Adrenal gland (tissue), 12 donors: ENCODE measurements around the gene CDH4. TPM values are rescaled to one million over a fixed set of nuclear protein-coding genes. Genes with fewer than 3 reads are reported as not detected.

ENCODE experiments used
- DNase-seq, 7 donors: peaks; one replicate each; pipeline ENCODE4 v3.0.0-alpha.2; 2019 to 2020
- H3K27ac ChIP-seq, 5 donors: fragments of 200-600 bp; sonication (generic) in 4 of 5; 1 replicate in 3 of 5; 2 replicates in 2 of 5; pipeline versions ENCODE4 v1.5.1 to v1.8.0; 2016 to 2020; ENCODE audit warnings: mild to moderate bottlenecking in 1 of 5
- H3K27me3 ChIP-seq: fragments of 200-600 bp; 2 replicates; pipeline ENCODE4 v1.8.0; 2021
- H3K36me3 ChIP-seq, 2 donors: fragments of 200-600 bp; replicated peaks in 1 of 2; 1 replicate in 1 of 2; 2 replicates in 1 of 2; pipeline versions ENCODE4 v1.5.1 to v1.8.0; 2018 to 2022
- H3K4me1 ChIP-seq, 2 donors: fragments of 200-600 bp; replicated peaks in 1 of 2; 1 replicate in 1 of 2; 2 replicates in 1 of 2; pipeline versions ENCODE4 v1.5.1 to v1.8.0; 2018 to 2021
- H3K4me3 ChIP-seq, 4 donors: fragments of 200-600 bp; sonication (generic) in 3 of 4; one replicate each; pipeline ENCODE4 v1.5.1; 2016 to 2018
- H3K9me3 ChIP-seq, 3 donors: fragments of 200-600 bp; sonication (generic) in 1 of 3; replicated peaks in 1 of 3; 1 replicate in 2 of 3; 2 replicates in 1 of 3; pipeline versions ENCODE4 v1.5.1 to v1.8.0; 2016 to 2021
- POLR2A ChIP-seq, 2 donors: fragments of 450-650 bp; IDR thresholded peaks; one replicate each; pipeline ENCODE4 v1.6.1; 2017; ENCODE audit warnings: antibody characterized with exemption in 2 of 2, mild to moderate bottlenecking in 2 of 2, moderate library complexity in 1 of 2
- WGBS, 4 donors: extraction: QIAGEN DNeasy Blood & Tissue Kit in 2 of 4; methylation state at CpG; one replicate each; pipeline versions ENCODE4 v1.1.5 to v1.1.7; 2013 to 2017; 5-methylcytosine and 5-hydroxymethylcytosine counted together
- intact Hi-C, 2 donors: fragments of 100-400 bp; cut with DNase I; formaldehyde crosslinking; loops; one replicate each; pipeline versions ENCODE4 v1.14.1 to v1.15.0; 2022 to 2023
- polyA plus RNA-seq, 3 donors: library from polyadenylated mRNA; stranded (reverse); fragments of 200-250 nt in 2 of 3; fragments of 350-450 nt in 1 of 3; fragmentation: Illumina TruSeq in 1 of 3; extraction: RNeasy Lipid Tissue Mini Kit (QIAGEN cat#74804) in 1 of 3; gene quantifications; one replicate each; pipeline ENCODE4 v1.2.3, GENCODE V29; 2013 to 2014
- total RNA-seq, 9 donors: library from RNA; depleted of rRNA in 4 of 9; stranded (reverse); fragments of >200 nt in 4 of 9; fragments of 120-200 nt in 1 of 9; fragmentation: NEBNext Ultra II Directional in 1 of 9; extraction: Animal tissue kit (Norgen Biotek cat#: 25700) in 1 of 9; gene quantifications; one replicate each; pipeline versions ENCODE4 v1.1.0 to v1.2.4, GENCODE V29; 2013 to 2023
- TF ChIP-seq, protein P1 (sequence below), 6 experiments: fragments of 450-650 bp in 4 of 6; fragments of 200-600 bp in 2 of 6; sonication (generic) in 1 of 6; IDR thresholded peaks; 1 replicate in 5 of 6; 2 replicates in 1 of 6; pipeline versions ENCODE4 v1.5.1 to v1.8.0; 2016 to 2021; ENCODE audit warnings: antibody characterized with exemption in 6 of 6, mild to moderate bottlenecking in 2 of 6, moderate library complexity in 1 of 6
- donor health status: healthy with polysubstance abuse.
- donor health status: Bipolar disorder and iron deficiency.
- donor health status: DM: yes; HTN: yes; CAD: no.
- donor health status: DM: no; HTN: no; CAD: no.
- donor health status: DM: no; HTN: no; CAD: no.
- donor health status: DM: yes; HTN: yes; CAD: no.

CDH4 gene
- total and polyA plus RNA-seq, 12 donors, result 0.08 to 0.53 (median 0.20) TPM; not detected in 3

DNA sequence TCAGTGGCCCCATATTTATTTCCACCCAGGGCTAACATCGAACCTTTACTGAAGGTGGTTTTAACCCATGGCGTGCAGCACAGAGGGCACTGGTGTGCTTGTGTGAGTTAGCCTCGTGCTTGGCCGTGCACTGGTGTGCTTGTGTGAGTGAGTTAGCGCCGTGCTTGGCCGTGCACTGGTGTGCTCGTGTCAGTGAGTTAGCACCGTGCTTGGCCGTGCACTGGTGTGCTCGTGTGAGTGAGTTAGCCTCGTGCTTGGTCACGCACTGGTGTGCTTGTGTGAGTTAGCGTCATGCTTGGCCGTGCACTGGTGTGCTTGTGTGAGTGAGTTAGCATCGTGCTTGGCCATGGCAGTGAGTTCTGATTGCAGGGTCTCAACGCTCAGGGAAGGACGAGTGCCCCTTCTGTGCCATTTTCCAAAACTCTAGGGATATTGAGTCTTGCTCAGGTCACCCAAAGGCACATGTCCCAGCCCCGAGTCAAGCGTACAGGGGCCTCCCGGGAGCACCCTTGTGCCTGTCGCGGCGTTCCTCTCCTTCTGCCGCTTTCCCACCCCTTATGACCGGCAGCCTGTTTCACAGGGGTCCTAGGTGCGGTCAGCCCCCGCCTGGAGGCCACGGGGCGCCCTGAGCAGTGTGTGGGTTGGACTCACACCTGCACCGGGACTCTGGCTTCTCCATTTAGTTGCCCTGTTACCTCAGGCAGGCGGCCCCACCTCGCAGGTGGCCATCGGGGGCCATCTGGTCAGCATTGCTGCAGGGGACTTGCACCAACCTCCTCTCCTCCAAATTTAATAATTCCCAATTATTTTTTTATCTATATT is 399.1 kb downstream of the CDH4 start:
- no peak for DNase-seq
- no peaks in the 10 kb centered on the region for H3K9me3 ChIP-seq
- intact Hi-C loops, result no loop called here
- no peak overlapping the region for H3K27ac ChIP-seq
- no peak overlapping the region for H3K4me3 ChIP-seq
- 77 to 87% (median 82%) methylated on average over 27 to 34 of the region's 34 CpGs for WGBS, 4 donors
- H3K36me3 ChIP-seq, result no peaks in the 10 kb centered on the region
- H3K4me1 ChIP-seq, result no peaks in the 10 kb centered on the region
- H3K27me3 ChIP-seq, result no peaks in the 10 kb centered on the region
- TF ChIP-seq POLR2A (IDR thresholded peaks at IDR 0.05), result no peak
- TF ChIP-seq, protein P1, sequence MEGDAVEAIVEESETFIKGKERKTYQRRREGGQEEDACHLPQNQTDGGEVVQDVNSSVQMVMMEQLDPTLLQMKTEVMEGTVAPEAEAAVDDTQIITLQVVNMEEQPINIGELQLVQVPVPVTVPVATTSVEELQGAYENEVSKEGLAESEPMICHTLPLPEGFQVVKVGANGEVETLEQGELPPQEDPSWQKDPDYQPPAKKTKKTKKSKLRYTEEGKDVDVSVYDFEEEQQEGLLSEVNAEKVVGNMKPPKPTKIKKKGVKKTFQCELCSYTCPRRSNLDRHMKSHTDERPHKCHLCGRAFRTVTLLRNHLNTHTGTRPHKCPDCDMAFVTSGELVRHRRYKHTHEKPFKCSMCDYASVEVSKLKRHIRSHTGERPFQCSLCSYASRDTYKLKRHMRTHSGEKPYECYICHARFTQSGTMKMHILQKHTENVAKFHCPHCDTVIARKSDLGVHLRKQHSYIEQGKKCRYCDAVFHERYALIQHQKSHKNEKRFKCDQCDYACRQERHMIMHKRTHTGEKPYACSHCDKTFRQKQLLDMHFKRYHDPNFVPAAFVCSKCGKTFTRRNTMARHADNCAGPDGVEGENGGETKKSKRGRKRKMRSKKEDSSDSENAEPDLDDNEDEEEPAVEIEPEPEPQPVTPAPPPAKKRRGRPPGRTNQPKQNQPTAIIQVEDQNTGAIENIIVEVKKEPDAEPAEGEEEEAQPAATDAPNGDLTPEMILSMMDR (IDR thresholded peaks at IDR 0.05), result no peak

- H3K27me3 ChIP-seq, result no peaks in the 10 kb centered on the region
- no peak overlapping the region for H3K4me3 ChIP-seq
- intact Hi-C loops, result no loop called here
- no peaks in the 10 kb centered on the region for H3K36me3 ChIP-seq
- no peak for DNase-seq
- no peaks in the 10 kb centered on the region for H3K4me1 ChIP-seq
- H3K27ac ChIP-seq, result no peak overlapping the region
- 79 to 87% (median 84%) methylated on average over 10 of the region's 10 CpGs for WGBS, 4 donors
- TF ChIP-seq POLR2A (IDR thresholded peaks at IDR 0.05), result no peak
- TF ChIP-seq, protein P1 (IDR thresholded peaks at IDR 0.05), result no peak
- H3K9me3 ChIP-seq, result no peaks in the 10 kb centered on the region
Observed at GRCh38 chr20:61652146-61652545, 400.1 kb downstream of the CDH4 start.

GRCh38 chr20:61654726-61655125 is 402.7 kb downstream of the CDH4 start:
- no peaks in the 10 kb centered on the region for H3K36me3 ChIP-seq
- no peak overlapping the region for H3K4me3 ChIP-seq
- 78 to 87% (median 80%) methylated on average over 12 to 14 of the region's 14 CpGs for WGBS, 4 donors
- H3K4me1 ChIP-seq, result no peaks in the 10 kb centered on the region
- H3K27ac ChIP-seq, result no peak overlapping the region
- intact Hi-C loops, result no loop called here
- H3K27me3 ChIP-seq, result no peaks in the 10 kb centered on the region
- H3K9me3 ChIP-seq, result no peaks in the 10 kb centered on the region
- no peak for DNase-seq
- no peak for TF ChIP-seq POLR2A (IDR thresholded peaks at IDR 0.05)
- TF ChIP-seq, protein P1 (IDR thresholded peaks at IDR 0.05), result no peak

GRCh38 chr20:61655591-61655990 is 403.5 kb downstream of the CDH4 start:
- intact Hi-C loops, result no loop called here
- no peak for TF ChIP-seq POLR2A (IDR thresholded peaks at IDR 0.05)
- TF ChIP-seq, protein P1 (IDR thresholded peaks at IDR 0.05), result no peak
- H3K9me3 ChIP-seq, result no peaks in the 10 kb centered on the region
- no peak for DNase-seq
- H3K4me3 ChIP-seq, result no peak overlapping the region
- no peaks in the 10 kb centered on the region for H3K27me3 ChIP-seq
- no peaks in the 10 kb centered on the region for H3K36me3 ChIP-seq
- 44 to 75% (median 66%) methylated on average over 5 to 10 of the region's 10 CpGs for WGBS, 4 donors
- H3K27ac ChIP-seq, result no peak overlapping the region
- H3K4me1 ChIP-seq, result no peaks in the 10 kb centered on the region
